Thymus (tissue), 11 donors: Measurements from ENCODE around the gene MRTFA. TPM values are rescaled to one million over a fixed set of nuclear protein-coding genes. Genes with fewer than 3 reads are reported as not detected.

Experiments used
- DNase-seq, 9 donors: peaks; one replicate each; pipeline ENCODE4 v3.0.0-alpha.2; 2013; ENCODE audit warnings: low spot score in 9 of 9, low read depth in 6 of 9, missing footprints in 1 of 9
- H3K27ac ChIP-seq, 2 donors: one replicate each; pipeline ENCODE4 v1.5.1; 2013; ENCODE audit warnings: control low read depth in 1 of 2, low read depth in 1 of 2, low read length in 1 of 2, mild to moderate bottlenecking in 1 of 2, moderate library complexity in 1 of 2
- H3K27me3 ChIP-seq, 2 donors: one replicate each; pipeline ENCODE4 v1.5.1; 2013; ENCODE audit warnings: low read length in 1 of 2; ENCODE audit not compliant: control insufficient read depth in 2 of 2, insufficient read depth in 1 of 2
- H3K36me3 ChIP-seq, 2 donors: one replicate each; pipeline ENCODE4 v1.5.1; 2013; ENCODE audit warnings: low read length in 1 of 2, mild to moderate bottlenecking in 1 of 2, moderate library complexity in 1 of 2; ENCODE audit not compliant: control insufficient read depth in 2 of 2, insufficient read depth in 2 of 2
- H3K4me1 ChIP-seq, 2 donors: one replicate each; pipeline ENCODE4 v1.5.1; 2013; ENCODE audit warnings: low read length in 2 of 2; ENCODE audit not compliant: control insufficient read depth in 2 of 2, insufficient read depth in 2 of 2
- H3K4me3 ChIP-seq, 2 donors: one replicate each; pipeline ENCODE4 v1.5.1; 2013; ENCODE audit warnings: low read length in 2 of 2, control low read depth in 1 of 2, mild to moderate bottlenecking in 1 of 2
- H3K9me3 ChIP-seq, 2 donors: one replicate each; pipeline ENCODE4 v1.5.1; 2013; ENCODE audit warnings: low read length in 1 of 2, mild to moderate bottlenecking in 1 of 2; ENCODE audit not compliant: control insufficient read depth in 2 of 2, insufficient read depth in 1 of 2
- WGBS: extraction: QIAGEN DNeasy Blood & Tissue Kit; methylation state at CpG from one replicate; pipeline ENCODE4 v1.1.7; 2013; 5-methylcytosine and 5-hydroxymethylcytosine counted together
- polyA plus RNA-seq: library from polyadenylated mRNA; stranded (reverse); fragments of 200-250 nt; gene quantifications from one replicate; pipeline ENCODE4 v1.2.3, GENCODE V29; 2013
- total RNA-seq: library from RNA; stranded (reverse); fragments of 120-200 nt; gene quantifications from one replicate; pipeline ENCODE4 v1.2.4, GENCODE V29; 2013
- donor health status: healthy.

Gene MRTFA
- total and polyA plus RNA-seq, 2 donors = 16.8 to 37.0 TPM

GRCh38 chr22:40611606-40612005 is 24.9 kb downstream of the MRTFA start:
- Histone ChIP-seq H3K36me3 (peaks cover 0 to 6% of the 10 kb centered on the region in 2 donors), H3K27me3 (no peaks in the 10 kb centered on the region), H3K9me3 (no peaks in the 10 kb centered on the region), H3K4me3 (no peak overlapping the region), H3K27ac (no peak overlapping the region), H3K4me1 (no peaks in the 10 kb centered on the region)
- DNase-seq = no peak

- no peak overlapping the region for H3K4me3 ChIP-seq
- no peak overlapping the region for H3K27ac ChIP-seq
- no peaks in the 10 kb centered on the region for H3K27me3 ChIP-seq
- no peak for DNase-seq
- H3K36me3 ChIP-seq = peaks cover 0 to 6% of the 10 kb centered on the region in 2 donors
- 99% methylated on average over 1 of the region's 1 CpG for WGBS
- H3K9me3 ChIP-seq = no peaks in the 10 kb centered on the region
- peaks cover 0 to under 1% of the 10 kb centered on the region in 2 donors for H3K4me1 ChIP-seq
Observed at GRCh38 chr22:40610329-40610850, 26.1 kb downstream of the MRTFA start.

- H3K36me3 ChIP-seq = peaks cover 0 to 6% of the 10 kb centered on the region in 2 donors
- peaks cover 3 to 4% of the 10 kb centered on the region in 2 donors for H3K4me1 ChIP-seq
- no peak overlapping the region for H3K4me3 ChIP-seq
- no peaks in the 10 kb centered on the region for H3K27me3 ChIP-seq
- no peak overlapping the region for H3K27ac ChIP-seq
- no peaks in the 10 kb centered on the region for H3K9me3 ChIP-seq
- 91% methylated on average over 3 of the region's 3 CpGs for WGBS
- DNase-seq = no peak
Observed at GRCh38 chr22:40609216-40609615, 27.3 kb downstream of the MRTFA start.

GRCh38 chr22:40607506-40607905 is 29.0 kb downstream of the MRTFA start:
- Histone ChIP-seq H3K36me3 (peaks cover 0 to 3% of the 10 kb centered on the region in 2 donors), H3K4me1 (peaks cover 3 to 4% of the 10 kb centered on the region in 2 donors), H3K27ac (no peak overlapping the region), H3K27me3 (no peaks in the 10 kb centered on the region), H3K9me3 (no peaks in the 10 kb centered on the region), H3K4me3 (no peak overlapping the region)
- whole genome bisulfite sequencing = 95% methylated on average over 1 of the region's 1 CpG
- DNase-seq = no peak

- no peaks in the 10 kb centered on the region for H3K9me3 ChIP-seq
- no peak for DNase-seq
- H3K27me3 ChIP-seq = no peaks in the 10 kb centered on the region
- H3K36me3 ChIP-seq = peaks cover 0 to 3% of the 10 kb centered on the region in 2 donors
- H3K4me3 ChIP-seq = no peak overlapping the region
- peaks cover 3 to 4% of the 10 kb centered on the region in 2 donors for H3K4me1 ChIP-seq
- H3K27ac ChIP-seq = no peak overlapping the region
Observed at GRCh38 chr22:40606306-40606705, 30.2 kb downstream of the MRTFA start.

- DNase-seq = no peak
- Histone ChIP-seq H3K27me3 (no peaks in the 10 kb centered on the region), H3K9me3 (no peaks in the 10 kb centered on the region), H3K27ac (no peak overlapping the region), H3K36me3 (peaks cover 0 to 3% of the 10 kb centered on the region in 2 donors), H3K4me1 (peaks cover 3 to 4% of the 10 kb centered on the region in 2 donors), H3K4me3 (no peak overlapping the region)
- WGBS = 93% methylated on average over 1 of the region's 1 CpG
Observed at GRCh38 chr22:40605761-40606160, 30.8 kb downstream of the MRTFA start.

- no peak for DNase-seq
- Histone ChIP-seq H3K36me3 (no peaks in the 10 kb centered on the region), H3K27ac (no peak overlapping the region), H3K4me3 (no peak overlapping the region), H3K4me1 (peaks cover 3 to 4% of the 10 kb centered on the region in 2 donors), H3K27me3 (no peaks in the 10 kb centered on the region), H3K9me3 (no peaks in the 10 kb centered on the region)
- 92% methylated on average over 4 of the region's 4 CpGs for WGBS
Observed at GRCh38 chr22:40603088-40603605, 33.4 kb downstream of the MRTFA start.

- DNase-seq = no peak
- Histone ChIP-seq H3K27ac (no peak overlapping the region), H3K9me3 (no peaks in the 10 kb centered on the region), H3K36me3 (no peaks in the 10 kb centered on the region), H3K4me3 (no peak overlapping the region), H3K27me3 (no peaks in the 10 kb centered on the region), H3K4me1 (peaks cover 4 to 5% of the 10 kb centered on the region in 2 donors)
- 96% methylated on average over 1 of the region's 1 CpG for WGBS
Observed at GRCh38 chr22:40602231-40602630, 34.3 kb downstream of the MRTFA start.

- no peaks in the 10 kb centered on the region for H3K9me3 ChIP-seq
- H3K36me3 ChIP-seq = no peaks in the 10 kb centered on the region
- DNase-seq = no peak
- peaks cover 0 to 2% of the 10 kb centered on the region in 2 donors for H3K4me1 ChIP-seq
- H3K4me3 ChIP-seq = no peak overlapping the region
- WGBS = over 99% methylated on average over 6 of the region's 6 CpGs
- no peak overlapping the region for H3K27ac ChIP-seq
- H3K27me3 ChIP-seq = no peaks in the 10 kb centered on the region
Observed at GRCh38 chr22:40599731-40600130, 36.8 kb downstream of the MRTFA start.
